ENCODE data around the gene AADACL4. TPM values are rescaled to one million over a fixed set of nuclear protein-coding genes. Genes with fewer than 3 reads are reported as not detected.
"Not testable (repeated sequence)": the region's sequence is repeated elsewhere in the genome, so short reads cannot be mapped to it uniquely, and the experiment has no call there.

Gene AADACL4
- total and polyA plus RNA-seq, 2 experiments from 2014 or later, result 0.20 TPM; not detected in 1

DNA sequence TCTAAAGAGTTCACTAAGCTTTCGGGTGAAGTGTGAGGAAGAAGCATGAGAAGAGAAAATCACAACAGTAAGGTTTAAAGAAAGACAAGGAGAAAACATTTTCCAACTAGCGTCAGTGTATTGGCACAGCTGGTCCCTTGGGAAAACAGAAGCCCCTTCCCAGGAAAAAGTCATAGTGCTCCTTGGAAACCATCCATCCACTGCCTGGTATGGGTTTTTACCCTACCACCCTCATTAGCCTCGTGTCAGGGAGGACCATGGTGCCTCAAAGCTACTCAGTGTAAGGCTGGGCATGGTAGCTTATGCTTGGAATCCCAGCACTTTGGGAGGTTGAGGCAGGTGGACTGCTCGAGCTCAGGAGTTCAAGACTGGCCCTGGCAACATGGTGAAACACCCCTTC is 12.7 kb downstream of the AADACL4 start:
- Histone ChIP-seq H3K4me3 (no peak overlapping the region), H3K36me3 (replicated peaks; ENCODE audit: insufficient read depth, low read depth) (no peaks in the 10 kb centered on the region), H3K9me2 (replicated peaks; ENCODE audit: insufficient read depth) (no peaks in the 10 kb centered on the region), H2AFZ (no peak overlapping the region), H3K79me2 (no peaks in the 10 kb centered on the region), H3K4me1 (ENCODE audit: insufficient read depth) (peaks cover 11% of the 10 kb centered on the region), H3K27me3 (no peaks in the 10 kb centered on the region), H3K4me2 (no peak overlapping the region), H3K9me3 (ENCODE audit: low read depth) (no peaks in the 10 kb centered on the region), H3K27ac (no peak overlapping the region), H4K20me1 (ENCODE audit: insufficient read depth, poor library complexity, severe bottlenecking) (no peaks in the 10 kb centered on the region)
- WGBS (ENCODE audit: low lambda C conversion rate, missing lambda C conversion rate), result 91% methylated on average over 4 of the region's 4 CpGs
- DNase-seq (ENCODE audit: low spot score), result no peak
- no peak for TF ChIP-seq EZH2 (IDR thresholded peaks at IDR 0.05; ENCODE audit: borderline replicate concordance)
- TF ChIP-seq, protein P1, sequence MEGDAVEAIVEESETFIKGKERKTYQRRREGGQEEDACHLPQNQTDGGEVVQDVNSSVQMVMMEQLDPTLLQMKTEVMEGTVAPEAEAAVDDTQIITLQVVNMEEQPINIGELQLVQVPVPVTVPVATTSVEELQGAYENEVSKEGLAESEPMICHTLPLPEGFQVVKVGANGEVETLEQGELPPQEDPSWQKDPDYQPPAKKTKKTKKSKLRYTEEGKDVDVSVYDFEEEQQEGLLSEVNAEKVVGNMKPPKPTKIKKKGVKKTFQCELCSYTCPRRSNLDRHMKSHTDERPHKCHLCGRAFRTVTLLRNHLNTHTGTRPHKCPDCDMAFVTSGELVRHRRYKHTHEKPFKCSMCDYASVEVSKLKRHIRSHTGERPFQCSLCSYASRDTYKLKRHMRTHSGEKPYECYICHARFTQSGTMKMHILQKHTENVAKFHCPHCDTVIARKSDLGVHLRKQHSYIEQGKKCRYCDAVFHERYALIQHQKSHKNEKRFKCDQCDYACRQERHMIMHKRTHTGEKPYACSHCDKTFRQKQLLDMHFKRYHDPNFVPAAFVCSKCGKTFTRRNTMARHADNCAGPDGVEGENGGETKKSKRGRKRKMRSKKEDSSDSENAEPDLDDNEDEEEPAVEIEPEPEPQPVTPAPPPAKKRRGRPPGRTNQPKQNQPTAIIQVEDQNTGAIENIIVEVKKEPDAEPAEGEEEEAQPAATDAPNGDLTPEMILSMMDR (IDR thresholded peaks at IDR 0.05; ENCODE audit: poor library complexity), result no peak
- no peak for TF ChIP-seq EZH2phosphoT487 (IDR thresholded peaks at IDR 0.05; ENCODE audit: low read depth, severe bottlenecking, unreplicated experiment)

DNA sequence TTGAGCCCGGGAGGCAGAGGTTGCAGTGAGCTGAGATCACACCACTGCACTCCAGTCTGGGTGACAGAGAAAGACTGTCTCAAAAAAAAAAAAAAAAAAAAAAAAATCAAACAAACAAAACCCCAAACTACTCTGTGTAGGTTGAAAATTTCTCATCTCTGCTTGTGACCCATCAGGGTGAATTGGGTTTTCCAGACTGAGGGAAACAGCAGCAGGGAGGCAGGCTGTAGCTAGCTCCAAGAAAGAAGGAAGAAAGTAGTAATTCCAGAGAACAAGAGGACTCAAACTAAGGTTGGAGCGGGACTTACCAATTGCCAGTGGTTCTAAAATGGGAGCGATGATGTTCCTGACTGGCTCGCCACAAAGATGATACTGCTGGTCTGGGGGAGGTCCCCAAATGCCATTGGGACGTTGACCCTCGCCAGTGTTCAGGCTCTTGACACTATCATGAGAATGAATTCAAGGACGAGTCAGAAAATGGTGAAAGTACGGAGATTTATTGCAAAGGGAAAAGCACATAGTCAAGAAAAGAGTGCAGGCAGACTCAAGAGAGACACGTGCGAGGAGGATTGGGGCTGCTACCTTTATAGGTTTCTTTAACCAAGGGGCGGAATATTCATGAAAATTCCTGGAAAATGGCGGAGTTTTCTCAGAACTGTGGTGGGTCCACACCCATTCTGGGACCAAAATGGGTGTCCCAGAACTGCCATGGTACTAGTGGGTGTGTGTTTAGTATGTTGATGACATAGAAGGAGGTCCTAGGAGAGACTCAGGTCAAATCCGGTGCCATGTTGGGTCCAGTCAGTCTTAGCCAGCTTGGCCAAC is 13.4 kb downstream of the AADACL4 start:
- Histone ChIP-seq H2AFZ (no peak overlapping the region), H3K4me1 (ENCODE audit: insufficient read depth) (peaks cover 11% of the 10 kb centered on the region), H4K20me1 (ENCODE audit: insufficient read depth, poor library complexity, severe bottlenecking) (no peaks in the 10 kb centered on the region), H3K79me2 (no peaks in the 10 kb centered on the region), H3K4me2 (no peak overlapping the region), H3K27ac (no peak overlapping the region), H3K9me2 (replicated peaks; ENCODE audit: insufficient read depth) (no peaks in the 10 kb centered on the region), H3K36me3 (replicated peaks; ENCODE audit: insufficient read depth, low read depth) (no peaks in the 10 kb centered on the region), H3K27me3 (no peaks in the 10 kb centered on the region), H3K4me3 (no peak overlapping the region), H3K9me3 (ENCODE audit: low read depth) (no peaks in the 10 kb centered on the region)
- WGBS (ENCODE audit: low lambda C conversion rate, missing lambda C conversion rate), result 94% methylated on average over 13 of the region's 13 CpGs
- no peak for TF ChIP-seq EZH2phosphoT487 (IDR thresholded peaks at IDR 0.05; ENCODE audit: low read depth, severe bottlenecking, unreplicated experiment)
- TF ChIP-seq, protein P1 (IDR thresholded peaks at IDR 0.05; ENCODE audit: poor library complexity), result no peak
- no peak for TF ChIP-seq EZH2 (IDR thresholded peaks at IDR 0.05; ENCODE audit: borderline replicate concordance)
- DNase-seq (ENCODE audit: low spot score), result no peak

DNA sequence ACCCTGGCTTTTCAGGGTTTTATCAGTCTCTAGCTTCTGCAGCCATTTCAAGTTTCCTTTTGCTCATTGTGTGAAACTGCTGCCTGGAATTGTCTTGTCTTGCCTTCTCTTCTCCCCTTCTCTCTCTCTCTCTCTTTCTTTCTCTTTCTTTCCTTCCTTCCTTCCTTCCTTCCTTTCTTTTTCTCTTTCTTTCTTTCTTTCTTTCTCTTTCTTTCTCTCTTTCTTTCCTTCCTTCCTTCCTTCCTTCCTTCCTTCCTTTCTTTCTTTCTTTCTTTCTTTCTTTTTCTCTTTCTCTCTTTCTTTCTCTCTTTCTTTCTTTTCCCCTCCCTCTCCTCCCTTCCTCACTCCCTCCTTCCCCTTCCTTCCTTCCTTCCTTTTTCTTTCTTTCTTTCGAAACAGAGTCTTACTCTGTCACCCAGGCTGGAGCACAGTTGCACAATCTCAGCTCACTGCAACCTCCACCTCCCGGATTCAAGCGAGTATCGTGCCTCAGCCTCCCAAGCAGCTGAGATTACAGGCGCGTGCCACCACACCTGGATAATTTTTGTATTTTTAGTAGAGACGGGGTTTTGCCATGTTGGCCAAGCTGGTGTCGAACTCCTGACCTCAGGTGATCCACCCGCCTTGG is 14.1 kb downstream of the AADACL4 start:
- H3K9me3 ChIP-seq (ENCODE audit: low read depth); H3K27ac ChIP-seq; H3K4me3 ChIP-seq; H3K27me3 ChIP-seq; H4K20me1 ChIP-seq (ENCODE audit: insufficient read depth, poor library complexity, severe bottlenecking); H3K79me2 ChIP-seq; H3K9me2 ChIP-seq (replicated peaks; ENCODE audit: insufficient read depth); H3K4me2 ChIP-seq; H3K36me3 ChIP-seq (replicated peaks; ENCODE audit: insufficient read depth, low read depth); H2AFZ ChIP-seq; DNase-seq (ENCODE audit: low spot score): not testable (repeated sequence)
- H3K4me1 ChIP-seq (ENCODE audit: insufficient read depth), result peaks cover 11% of the 10 kb centered on the region
- WGBS (ENCODE audit: low lambda C conversion rate, missing lambda C conversion rate), result 97% methylated on average over 9 of the region's 9 CpGs

Data from hepatocyte (in vitro differentiated cells).